NCI-H128 (cell line): Measurements from ENCODE around the gene STPG2.
A peak's percentile ranks its signal among the peaks of the same experiment; 100 is the strongest.

Experiments
- DNase-seq: peaks from one replicate; lab custom pipeline; 2025; ENCODE audit not compliant: unreplicated experiment; lab: John Stamatoyannopoulos, UW

The STPG2 gene

DNA sequence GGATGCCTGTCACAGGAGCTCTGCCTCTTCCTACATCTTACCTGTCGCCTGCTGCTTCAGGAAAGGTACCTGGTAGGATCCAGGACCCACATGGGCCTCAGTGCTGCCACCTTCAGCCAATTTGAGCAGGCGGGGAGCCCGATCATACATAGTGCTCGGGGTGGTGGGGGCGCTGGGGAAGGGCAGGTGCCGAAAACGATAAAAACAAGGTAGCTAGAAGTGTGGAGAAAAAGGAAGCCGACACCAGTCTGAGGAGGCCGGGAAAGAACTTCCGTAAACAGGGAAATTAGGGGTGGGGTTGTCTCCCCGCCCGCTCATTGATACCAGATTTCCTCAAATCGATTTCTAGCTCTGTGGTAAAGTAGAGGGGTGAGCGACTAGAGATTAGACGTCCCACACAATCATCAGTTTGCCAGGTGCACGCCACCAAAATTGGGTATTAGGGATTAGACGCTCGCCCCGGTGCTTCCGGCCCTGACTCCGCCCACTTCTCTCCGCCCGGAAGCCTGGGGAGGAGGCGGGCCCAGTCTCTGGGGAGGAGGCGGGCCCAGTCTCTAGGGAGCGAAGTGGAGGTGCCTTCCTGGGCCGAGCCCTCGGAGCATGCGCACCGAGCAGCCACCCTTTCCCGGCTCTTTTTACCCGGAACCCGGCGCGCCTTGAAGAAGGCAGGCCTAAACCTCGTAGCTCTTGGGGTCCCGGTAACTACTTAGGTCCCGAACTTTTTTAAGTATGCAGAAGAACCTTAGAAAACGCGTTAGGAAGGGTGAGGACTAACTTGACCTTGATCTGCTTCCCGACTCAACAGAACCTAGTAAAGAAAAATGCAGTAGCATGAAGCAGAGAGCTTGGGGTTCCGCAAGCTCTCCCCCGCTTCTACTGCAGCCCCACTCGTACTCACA, at the start of gene STPG2:
Gene STPG2, minus strand, starts transcription at position 476 of the 899 bp plus-strand sequence.
- DNase-seq: no peak

DNA sequence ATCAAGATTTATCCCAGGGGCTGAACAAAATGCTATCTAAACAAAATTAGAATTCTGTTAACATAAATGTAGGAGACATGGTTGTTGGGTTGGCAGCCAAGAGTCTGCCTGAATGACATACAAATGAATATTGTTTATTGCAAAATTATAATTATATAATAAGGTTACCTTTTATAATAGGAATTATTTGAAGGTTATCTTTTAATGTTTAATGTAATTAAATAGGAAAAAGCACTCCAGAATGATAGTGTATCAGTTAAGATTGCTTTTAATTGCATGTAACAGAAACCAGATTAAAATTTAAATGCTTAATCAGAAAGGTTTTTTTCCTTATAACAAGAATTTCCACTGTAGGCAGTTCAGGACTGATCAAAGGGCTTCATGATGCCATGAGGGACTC, 42.0 kb upstream of the STPG2 start:
- DNase-seq: no peak

GRCh38 chr4:98181809-98182208, 38.5 kb upstream of the STPG2 start:
- DNase-seq: no peak

- no peak for DNase-seq
Measured at GRCh38 chr4:98179951-98180350, 36.7 kb upstream of the STPG2 start.

DNA sequence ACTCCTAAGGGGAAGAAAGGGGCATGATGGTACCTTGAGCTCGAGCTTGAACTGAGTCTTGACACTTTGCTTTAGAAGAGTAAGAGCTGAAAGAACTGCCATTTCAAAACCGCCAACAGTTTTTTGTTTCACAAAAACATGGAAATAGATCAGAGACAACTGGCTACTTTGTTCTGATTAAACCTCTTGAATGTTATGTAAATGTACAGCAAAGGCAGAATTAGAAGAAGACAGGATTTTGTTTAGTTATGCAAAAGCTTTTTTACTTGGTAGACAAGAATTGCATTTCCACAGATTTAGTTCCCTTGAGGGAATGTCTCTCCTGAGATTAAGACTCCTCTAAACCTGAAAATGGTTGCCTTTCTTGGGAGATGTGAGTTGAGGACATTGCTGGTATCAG, 33.3 kb upstream of the STPG2 start:
- no peak for DNase-seq

- DNase-seq: no peak
Measured at GRCh38 chr4:98170035-98170434, 26.8 kb upstream of the STPG2 start.

DNA sequence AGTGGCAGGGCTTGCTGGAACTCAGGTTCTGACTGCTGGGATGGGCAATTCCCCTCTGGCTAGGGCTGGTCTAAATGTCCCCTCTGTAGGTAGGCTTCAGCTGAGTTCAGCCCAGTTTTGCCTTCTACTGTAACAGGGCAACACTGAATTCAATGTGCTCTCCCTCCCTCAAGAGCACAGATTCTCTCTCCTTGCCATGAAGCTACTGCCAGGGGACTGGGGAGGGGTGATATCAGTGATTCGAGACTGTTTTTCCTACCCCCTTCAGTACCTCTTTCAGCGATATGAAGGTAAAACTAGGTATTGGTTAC, 23.4 kb upstream of the STPG2 start:
- no peak for DNase-seq

- no peak for DNase-seq
Measured at GRCh38 chr4:98166025-98166730, 22.9 kb upstream of the STPG2 start.

- DNase-seq: no peak
Measured at GRCh38 chr4:98162696-98163095, 19.4 kb upstream of the STPG2 start.

DNA sequence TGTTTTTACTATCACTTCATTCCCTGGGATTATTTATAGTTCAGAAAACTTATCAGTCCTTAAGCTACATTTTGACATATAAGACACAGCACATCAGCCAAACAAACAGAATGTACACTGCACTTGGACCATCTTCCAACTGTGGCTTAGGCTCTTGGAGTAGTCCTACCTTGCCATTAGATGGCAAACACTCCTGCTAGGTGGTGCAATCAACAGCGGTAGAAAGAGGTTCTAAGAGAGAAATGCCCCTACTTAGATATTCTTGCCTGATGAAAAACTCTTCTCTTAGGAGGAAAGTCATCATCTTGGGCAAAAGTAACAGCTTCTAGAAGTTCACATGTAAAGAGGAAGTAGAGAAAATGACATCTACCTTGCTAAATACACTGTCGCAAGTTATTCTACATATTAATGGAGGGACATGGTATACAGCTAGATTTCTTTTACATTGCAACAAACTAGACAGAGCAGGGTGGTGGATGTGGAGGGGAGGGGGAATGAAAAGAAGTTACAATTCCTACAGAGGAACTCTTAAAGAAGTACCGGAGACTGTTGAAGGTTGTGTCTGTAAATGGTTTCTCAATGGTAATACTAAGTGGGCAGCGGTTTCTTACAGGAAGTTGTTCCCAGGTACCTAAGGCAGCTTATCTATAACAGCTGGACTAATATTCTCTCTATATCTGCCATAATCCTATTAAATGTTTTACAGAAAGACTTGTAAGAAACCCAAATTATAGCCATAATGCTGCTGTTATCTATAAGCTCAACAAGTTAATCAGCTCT, 8.1 kb upstream of the STPG2 start:
- no peak for DNase-seq

DNA sequence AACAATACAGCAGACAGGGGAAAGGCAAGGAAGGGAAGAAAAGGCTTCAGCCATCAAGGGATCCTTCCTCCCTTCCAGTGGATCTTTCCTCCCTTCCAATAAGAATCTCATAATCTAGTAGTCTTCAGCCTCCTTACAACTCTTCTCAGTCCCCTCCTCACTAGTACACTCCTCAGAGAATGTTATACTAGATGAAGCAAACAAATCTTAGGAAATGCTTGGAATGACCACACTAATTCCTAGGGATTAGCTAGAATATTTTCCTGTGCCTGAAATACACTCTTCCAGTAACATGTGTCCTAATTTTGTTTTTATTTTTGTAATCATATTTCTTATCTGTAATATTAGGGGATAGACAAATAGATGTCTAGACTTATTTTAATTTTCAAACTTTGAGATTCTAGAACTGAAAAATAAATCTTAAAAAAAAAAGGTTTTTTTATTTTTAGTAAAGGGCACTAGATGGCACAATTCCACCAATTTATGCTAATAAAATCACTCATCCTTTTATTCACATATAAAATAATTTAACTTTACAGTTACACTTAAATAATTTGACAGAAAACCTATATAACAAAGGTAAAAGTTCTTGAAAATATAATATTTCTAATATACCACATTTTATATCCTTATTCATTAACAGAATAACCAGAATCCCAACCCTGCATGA, 7.0 kb upstream of the STPG2 start:
- no peak for DNase-seq

- DNase-seq: no peak
Measured at GRCh38 chr4:98148856-98149255, 5.6 kb upstream of the STPG2 start.

- DNase-seq: no peak
Measured at GRCh38 chr4:98126141-98126540, 17.1 kb downstream of the STPG2 start.

- DNase-seq: no peak
Measured at GRCh38 chr4:98125585-98125984, 17.7 kb downstream of the STPG2 start.

DNA sequence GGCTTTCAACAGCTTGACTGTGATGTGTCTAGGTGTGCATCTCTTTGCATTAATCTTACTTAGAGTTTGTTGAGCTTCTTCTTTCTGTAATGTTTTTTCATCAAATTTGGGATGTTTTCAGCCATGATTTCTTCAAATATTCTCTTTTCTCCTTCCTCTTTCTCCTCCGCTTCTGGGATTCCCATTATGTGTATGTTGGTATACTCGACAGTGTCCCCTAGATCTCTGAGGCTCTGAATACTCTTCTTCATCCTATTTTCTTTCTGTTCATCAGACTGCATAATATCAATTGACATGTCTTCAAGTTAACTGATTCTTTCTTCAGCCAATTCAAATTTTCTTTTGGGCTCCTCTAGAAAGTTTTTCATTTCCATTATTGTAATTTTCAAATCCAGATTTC, 25.9 kb downstream of the STPG2 start:
- DNase-seq: no peak

DNA sequence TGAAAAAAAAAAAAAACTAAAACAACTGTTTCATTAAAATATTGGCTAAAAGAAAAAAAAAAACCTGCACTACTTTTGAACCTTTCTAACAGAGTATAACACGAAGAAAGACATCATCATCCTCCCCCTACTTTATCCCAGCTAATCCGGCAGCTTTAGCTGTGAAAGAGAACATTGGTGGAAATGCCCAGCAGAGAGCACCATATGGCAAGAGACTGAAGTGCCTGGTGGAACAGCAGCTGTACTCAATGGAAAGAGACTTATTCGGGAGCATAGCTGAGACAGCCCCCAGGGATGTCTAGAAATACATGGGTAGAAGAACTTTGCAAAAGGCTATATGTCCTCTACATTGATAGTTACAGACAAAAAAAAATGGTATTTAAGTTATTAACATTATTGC, 30.3 kb downstream of the STPG2 start:
- DNase-seq: peak; percentile 1

DNA sequence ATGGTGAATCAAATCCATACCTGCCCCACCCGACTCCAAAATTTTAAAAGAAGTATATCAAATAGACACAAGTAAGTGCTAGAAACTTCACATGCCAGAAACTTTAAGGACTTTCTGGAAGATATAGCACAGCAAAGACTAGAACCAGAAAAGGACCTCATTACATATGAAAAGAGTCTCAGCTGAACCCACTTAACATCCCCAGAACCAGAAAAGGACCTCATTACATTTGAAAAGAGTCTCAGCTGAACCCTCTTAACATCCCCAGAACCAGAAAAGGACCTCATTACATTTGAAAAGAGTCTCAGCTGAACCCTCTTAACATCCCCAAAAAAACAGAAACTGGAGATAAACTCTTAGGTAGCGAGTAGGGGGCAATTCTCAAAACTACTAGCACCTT, 32.3 kb downstream of the STPG2 start:
- DNase-seq: no peak

DNA sequence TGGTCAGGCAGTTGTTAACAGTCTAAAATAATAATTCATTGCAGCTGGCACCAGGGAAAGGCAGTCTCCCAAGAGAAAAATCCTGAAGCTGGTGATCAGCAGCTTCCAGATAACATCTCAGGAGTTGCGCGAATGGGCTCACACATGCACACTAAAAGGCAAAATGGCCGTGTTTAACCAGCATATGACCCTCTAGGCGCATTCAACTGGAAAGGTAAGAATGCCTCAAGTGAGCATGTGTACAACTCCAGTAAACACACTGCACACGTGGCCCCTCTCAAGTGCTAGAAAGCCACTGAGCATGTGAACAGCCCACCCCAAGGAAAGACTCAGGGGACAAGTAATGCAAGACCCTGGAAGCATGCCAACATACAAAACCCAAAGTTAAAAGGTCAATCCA, 33.1 kb downstream of the STPG2 start:
- peak; percentile 2 for DNase-seq

DNA sequence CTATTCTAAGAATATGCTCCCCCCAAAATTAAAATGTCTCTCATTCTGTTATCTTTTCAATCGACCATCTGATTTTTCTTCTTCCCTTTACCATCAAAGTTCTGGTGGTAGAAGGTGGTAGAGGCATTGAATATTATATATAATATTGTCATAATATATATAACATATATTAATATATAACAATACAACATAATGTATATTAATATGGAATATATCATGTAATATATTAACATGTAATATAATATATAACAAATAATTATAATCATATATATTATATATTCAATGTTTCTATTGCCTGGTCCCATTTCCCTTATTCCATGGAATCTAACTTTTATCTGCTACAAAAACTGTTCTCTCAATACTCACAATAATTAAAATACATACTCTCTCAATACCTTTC, 40.6 kb downstream of the STPG2 start:
- DNase-seq: no peak

DNA sequence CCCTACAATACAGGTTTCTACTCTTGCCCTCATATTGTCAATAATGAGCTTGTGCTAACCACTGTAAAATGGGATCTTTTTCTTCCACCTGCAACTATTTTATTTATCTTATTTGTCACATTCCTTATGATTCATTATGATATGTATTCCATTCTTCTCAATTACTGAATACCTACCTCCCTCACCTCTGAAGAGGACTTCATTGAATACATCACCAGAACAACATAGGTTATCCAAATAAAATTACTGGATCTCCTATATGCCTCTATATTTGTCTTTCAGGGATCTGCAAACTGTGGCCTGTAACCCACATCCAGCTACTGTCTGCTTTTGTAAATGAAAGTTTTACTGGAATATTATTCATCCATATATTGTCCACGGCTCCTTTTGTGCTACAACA, 41.3 kb downstream of the STPG2 start:
- no peak for DNase-seq

- DNase-seq: no peak
Measured at GRCh38 chr4:98098764-98099163, 44.5 kb downstream of the STPG2 start.
